SH-SY5Y (cell line): ENCODE data around the gene CHST13.

Source experiments
- GATA2 ChIP-seq: IDR thresholded peaks from 2 replicates; pipeline ENCODE4 v1.6.1; 2011; ENCODE audit warnings: mild to moderate bottlenecking, low read depth, low read length
- GATA3 ChIP-seq: IDR thresholded peaks from 2 replicates; pipeline ENCODE4 v1.6.1; 2011; ENCODE audit warnings: low read depth, mild to moderate bottlenecking, low read length, moderate library complexity

GRCh38 chr3:126558336-126559071, 34.5 kb downstream of the CHST13 start, which contains the start of gene C3orf22:
- no peak for TF ChIP-seq GATA2
- no peak for TF ChIP-seq GATA3
